GM12891 (cell line): Measurements from ENCODE around the gene C11orf16.

ENCODE experiments used
- POLR2A ChIP-seq: IDR thresholded peaks from 2 replicates; pipeline ENCODE4 v1.6.1; 2011; ENCODE audit warnings: low read depth, low read length, control low read depth
- POLR2AphosphoS5 ChIP-seq: IDR thresholded peaks from 2 replicates; pipeline ENCODE4 v1.6.1; 2011; ENCODE audit warnings: low read depth, low read length, control low read depth
- POU2F2 ChIP-seq: IDR thresholded peaks from 2 replicates; pipeline ENCODE4 v1.6.1; 2011; ENCODE audit warnings: low read depth, mild to moderate bottlenecking, control low read depth, low read length, moderate library complexity
- TAF1 ChIP-seq: IDR thresholded peaks from 2 replicates; pipeline ENCODE4 v1.6.1; 2011; ENCODE audit warnings: low read depth, low read length, control low read depth

DNA sequence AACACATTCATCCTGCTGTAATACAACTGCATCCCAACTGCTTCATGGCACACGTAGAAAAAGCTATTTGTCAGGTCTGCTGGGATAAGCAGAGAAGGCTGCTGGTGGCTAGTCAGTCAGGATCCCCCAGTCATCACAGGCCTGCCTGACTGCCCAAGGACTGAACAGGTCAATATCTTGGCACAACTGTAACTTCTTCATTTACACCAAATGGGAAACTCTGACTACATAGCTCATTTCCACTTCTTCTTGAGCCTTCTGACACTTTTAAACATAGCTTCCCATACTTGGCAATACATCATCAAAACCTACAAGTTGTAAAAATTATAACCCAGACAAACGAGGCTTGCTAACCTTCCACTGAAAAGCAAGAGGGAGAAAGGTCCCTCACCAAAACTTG, 28.7 kb upstream of the C11orf16 start:
- no peak for TF ChIP-seq POLR2AphosphoS5
- no peak for TF ChIP-seq POLR2A
- TF ChIP-seq POU2F2: no peak
- TF ChIP-seq TAF1: no peak
